GM12891 (cell line): ENCODE measurements around the gene EVA1B.

ENCODE experiments used
- PAX5 ChIP-seq: IDR thresholded peaks from 2 replicates; pipeline ENCODE4 v1.6.1; 2011; ENCODE audit warnings: low read length, moderate library complexity, mild to moderate bottlenecking; ENCODE audit not compliant: insufficient read depth, severe bottlenecking
- POLR2A ChIP-seq: IDR thresholded peaks from 2 replicates; pipeline ENCODE4 v1.6.1; 2011; ENCODE audit warnings: low read depth, low read length, control low read depth
- POLR2AphosphoS5 ChIP-seq: IDR thresholded peaks from 2 replicates; pipeline ENCODE4 v1.6.1; 2011; ENCODE audit warnings: low read depth, low read length, control low read depth
- POU2F2 ChIP-seq: IDR thresholded peaks from 2 replicates; pipeline ENCODE4 v1.6.1; 2011; ENCODE audit warnings: low read depth, mild to moderate bottlenecking, control low read depth, low read length, moderate library complexity
- SPI1 ChIP-seq: IDR thresholded peaks from 2 replicates; pipeline ENCODE4 v1.6.1; 2011; ENCODE audit warnings: low read depth, low read length, control low read depth
- TAF1 ChIP-seq: IDR thresholded peaks from 2 replicates; pipeline ENCODE4 v1.6.1; 2011; ENCODE audit warnings: low read depth, low read length, control low read depth

- TF ChIP-seq POLR2A (no peak), POLR2AphosphoS5 (no peak), TAF1 (no peak), SPI1 (no peak), PAX5 (no peak), POU2F2 (no peak)
These were observed 3.1 kb upstream of the EVA1B start for GRCh38 chr1:36326499-36326898.
